Embryonic facial prominence (tissue), 1 donor: ENCODE data around the gene OSM.

Experiments used
- DNase-seq: peaks from one replicate; pipeline ENCODE4 v3.0.0-alpha.2; 2016; ENCODE audit errors: extremely low spot score

Gene OSM

DNA sequence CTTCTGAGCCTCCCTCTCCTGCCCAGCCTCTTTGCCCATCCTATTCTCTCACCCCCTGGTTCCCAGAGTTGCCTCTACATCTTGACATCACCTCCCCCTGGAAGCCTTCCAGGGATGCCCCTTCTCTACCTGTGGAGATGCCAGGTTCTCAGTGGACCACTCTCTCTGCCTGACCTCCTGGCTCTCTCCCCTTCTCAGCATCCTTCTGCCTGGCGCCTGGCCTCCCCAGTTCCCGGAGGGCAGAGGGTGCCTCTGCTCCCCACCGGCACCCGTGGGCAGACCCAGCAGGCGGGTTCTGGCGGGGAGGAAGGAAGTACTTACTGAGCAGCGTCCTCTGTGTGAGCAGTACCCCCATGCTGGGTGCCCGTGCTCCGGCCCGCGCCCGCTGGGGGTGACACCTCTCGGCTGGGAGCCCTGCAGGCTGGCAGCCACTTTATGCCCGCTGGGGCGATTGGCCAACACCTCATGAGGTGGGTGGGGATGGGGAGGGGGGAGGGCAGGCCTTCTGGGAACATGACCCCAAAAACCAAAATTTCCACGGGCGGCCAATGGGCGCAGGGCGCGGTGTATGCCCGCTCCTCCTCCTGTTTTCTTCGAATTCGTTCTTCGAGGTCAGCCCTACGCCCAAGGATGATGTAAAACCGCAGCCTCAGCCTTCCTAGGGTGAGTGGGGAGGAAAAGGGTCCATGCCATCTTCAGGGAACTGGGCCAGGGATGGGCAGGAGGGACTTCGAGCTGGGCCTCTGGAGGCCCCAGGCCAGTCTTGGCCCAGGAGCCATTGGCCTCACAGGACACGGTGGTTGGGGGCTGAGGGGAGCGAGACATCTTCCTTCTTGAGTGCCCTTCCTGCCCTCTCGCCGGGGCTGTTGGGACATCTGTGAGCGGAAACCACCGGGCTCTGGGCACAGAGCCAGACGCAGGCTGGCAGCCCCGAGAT, at the start of gene OSM:
Gene OSM (minus strand): TSS at position 407 of the 937 bp plus-strand sequence. CDS start 52 bp downstream, at position 355.
- DNase-seq, result no peak

DNA sequence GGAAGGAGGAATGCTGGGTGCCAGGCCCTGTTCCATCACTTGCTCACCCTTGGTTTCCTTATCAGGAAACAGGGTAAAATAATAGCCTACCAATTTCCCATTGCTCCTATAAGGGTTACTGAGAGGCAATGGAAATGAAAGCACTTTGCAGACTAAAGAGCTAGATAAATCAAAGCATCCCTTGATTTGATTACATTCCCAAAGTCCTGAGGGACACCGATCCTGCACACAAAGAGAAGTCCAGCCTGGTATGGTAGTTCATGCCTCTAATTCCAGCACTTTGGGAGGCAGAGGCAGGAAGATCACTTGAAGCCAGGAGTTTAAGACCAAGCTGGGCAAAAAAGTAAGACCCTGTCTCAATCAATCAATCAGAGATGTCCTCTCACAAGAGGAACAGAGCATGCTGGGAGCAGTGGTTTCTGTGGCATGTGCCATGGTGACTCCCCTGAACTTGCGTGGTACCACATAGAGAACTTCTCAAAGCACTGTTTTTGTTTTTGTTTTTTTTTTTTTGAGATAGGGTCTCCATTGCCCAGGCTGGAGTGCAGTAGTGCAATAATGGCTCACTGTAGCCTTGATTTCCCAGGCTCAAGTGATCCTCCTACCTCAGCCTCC, 49.4 kb upstream of the OSM start:
- no peak for DNase-seq

DNA sequence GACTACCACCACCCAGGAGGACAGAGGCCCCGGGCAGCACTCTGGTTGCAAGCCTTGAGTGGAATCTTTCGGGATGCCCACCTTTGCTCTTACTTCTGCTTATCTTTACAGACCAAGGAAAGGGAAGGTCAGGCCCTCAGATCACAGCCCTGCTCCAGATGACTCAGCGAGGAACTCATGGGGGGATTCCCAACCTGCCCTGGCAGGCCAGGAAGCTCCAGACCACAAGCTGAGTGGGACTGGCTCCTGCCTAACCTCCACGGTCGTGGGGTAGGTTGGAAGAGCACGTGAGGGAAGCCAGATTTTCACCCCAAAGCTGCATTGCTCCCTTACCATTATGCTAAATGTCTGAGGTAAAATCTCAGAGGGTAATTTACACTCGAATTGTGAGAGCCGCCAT, 48.3 kb upstream of the OSM start:
- no peak for DNase-seq

DNA sequence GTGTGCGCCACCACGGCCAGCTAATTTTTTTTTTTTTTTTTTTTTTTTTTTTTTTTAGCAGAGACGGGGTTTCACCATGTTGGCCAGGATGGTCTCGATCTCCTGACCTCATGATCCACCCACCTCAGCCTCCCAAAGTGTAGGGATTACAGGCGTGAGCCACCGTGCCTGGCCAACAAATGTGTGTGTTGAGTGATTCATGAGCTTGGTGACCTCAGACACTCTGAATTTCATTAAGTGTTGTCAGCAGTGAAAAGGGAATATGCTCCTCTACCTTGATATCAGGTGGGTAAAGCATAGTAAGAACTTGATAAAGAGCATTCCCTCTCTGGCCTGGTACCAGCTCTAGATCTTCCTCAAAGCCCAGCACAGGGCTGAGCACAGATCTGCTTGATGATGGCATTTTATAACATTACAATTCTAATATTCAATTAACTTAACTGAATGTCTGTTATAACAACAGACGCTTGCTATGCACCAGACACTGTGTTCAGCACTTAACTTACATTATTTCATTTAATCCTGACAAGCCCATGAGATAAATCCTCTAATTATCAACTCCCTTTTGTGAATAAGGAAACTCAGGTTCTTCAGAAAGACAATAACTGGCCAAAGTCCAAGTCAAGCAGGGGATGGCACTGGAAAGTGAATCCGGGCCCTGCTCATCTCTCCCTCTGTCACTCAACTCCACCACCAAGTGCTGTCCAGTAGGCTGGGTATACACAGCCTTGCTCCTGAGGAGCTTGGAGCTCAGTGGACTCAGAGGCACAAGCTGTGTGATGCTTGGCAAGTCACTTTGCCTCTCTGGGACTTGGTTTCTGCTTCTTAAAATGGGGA, 47.1 kb upstream of the OSM start:
- DNase-seq, result no peak

DNA sequence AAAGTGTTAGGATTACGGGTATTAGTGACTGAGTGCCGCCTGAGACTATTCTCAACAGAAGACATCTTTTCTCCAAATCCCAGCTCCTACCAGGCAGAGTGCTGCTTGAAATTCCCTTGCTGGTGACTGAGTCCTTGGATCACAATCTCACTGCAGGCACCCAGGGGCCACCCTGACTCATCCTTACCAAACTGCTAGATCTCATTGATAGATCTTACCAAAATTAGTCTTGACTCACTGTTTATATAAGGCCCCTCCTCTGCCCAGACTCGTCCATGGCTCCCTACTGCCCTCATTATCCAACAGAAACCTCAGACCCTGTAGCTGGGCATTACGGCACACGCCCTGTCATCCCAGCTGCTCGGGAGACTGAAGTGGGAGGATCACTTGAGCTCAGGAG, 45.4 kb upstream of the OSM start:
- no peak for DNase-seq

DNA sequence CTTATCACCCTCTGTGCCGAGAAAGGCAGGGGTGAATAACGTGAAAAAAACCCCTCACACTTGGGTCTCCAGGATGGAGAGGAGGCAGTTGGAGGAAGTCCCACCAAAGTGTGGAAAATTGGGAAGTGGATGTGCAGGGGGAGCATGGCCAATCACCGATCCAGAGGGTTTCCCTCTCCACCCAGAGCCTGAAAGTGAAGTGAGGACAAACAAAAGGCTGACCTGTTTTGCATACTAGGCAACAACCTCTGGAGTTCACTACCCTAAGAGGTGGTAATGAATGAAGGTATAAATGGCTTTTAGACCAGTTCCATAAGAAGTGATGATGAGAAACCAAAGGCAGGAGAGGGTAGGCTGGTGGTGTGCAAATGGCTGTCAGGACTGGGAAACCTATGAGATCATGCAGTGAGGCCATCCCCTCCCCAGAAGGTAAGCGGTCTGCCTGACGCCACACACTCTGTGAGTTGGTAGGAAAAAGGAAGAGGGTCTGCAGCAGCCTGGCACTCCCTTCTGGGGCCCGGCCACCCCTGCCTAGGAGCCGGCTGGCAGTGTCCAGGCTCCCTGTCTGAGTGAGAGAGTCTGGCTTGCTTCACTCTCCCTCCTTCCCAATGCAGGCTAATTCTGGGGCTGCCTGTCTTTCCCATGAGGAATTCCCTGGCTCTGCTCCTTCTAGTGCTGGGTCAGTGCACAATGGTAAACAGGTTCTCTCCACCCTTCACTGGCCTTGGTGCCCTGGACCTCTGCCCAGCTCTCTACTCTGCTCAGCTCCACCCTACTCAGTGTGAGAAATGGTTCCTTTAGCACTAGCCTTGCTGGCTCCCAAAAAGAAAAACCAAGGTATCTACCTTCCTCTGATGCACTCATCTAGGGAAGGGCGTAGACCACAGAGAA, 44.5 kb upstream of the OSM start:
- no peak for DNase-seq

DNA sequence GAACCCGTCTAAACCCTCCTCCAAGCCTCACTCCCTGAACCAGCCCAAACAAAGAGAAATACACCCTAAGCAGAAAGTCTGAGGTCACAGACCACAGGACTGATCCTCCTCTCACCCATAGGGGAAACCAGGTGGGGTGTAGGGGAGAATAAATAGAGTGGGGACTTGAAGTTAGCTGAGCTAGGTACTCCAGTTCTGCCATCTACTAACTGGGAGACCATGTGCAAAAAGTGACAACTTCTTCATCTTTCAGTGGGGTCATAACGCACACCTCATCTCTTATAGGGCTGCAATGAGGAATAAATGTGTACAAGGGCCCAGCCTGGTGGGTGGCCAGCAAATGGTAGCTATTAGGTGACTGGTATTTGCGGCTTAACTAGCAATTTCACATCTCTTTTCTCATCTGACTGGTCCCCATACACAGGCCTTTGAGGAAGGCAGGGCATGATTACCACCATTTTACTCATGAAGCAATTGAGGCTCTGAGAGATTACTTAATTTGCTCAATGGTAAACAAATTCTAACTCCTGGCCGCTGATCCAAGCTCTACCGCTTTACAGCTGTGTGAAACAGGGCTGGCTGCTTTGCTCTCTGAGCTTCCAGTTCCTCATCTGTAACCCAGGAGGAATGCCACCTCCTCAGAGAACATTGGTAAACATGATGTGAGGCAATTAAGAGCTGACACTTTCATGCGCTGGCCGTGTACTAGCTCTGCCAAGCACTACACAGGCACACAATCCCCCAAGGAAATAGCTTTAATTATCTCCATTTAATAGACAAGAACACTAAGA, 43.5 kb upstream of the OSM start:
- no peak for DNase-seq

DNA sequence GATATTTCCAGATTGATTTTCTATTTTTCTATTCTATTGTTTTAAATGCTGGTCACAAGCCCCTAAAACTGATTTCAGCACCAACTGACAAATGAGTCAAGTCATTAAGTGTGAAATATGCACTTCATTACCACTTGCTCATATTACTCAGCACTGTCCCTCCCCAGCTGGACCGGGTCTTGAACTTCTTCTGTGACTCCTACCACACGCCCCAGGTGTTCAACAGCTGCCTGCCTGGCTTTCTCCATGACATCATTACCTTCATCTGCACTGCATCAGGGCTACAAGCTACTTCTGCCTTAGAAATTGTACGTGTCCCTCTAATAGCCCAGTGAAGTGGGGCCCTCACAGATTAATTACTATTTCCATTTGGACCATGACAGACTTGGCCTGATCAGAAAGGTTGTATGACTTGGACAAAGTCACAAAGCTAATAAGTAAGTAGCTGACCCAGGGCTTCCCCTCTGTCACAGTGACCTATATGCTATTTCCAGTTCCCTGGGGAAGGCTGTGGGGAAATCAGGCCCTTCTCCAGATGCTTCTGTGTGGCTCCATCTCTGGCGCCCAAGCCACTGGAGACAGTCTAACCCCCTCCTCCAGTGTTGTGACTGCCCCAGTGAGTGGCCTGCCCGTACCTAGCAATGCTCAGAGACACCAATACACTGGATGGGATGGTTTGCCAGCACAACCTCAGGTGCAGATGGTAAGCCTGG, 42.0 kb upstream of the OSM start:
- DNase-seq, result no peak

DNA sequence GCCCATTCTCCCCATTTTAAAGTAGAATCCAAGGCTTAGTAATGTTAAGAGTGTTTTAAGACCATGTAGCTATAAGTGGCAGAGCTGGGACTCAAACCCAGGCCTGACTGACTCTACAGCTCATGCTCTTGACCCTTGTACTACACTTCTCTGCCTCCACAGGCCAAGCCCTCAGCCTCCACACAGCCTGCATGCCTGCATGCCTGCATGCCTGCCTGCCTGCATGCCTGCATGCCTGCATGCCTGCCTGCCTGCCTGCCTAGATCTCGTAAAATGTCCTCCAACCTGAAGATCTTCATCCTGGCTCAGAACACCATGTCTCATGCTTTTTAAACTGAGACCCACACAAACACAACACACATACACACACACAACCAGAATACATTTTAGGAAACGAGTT, 41.4 kb upstream of the OSM start:
- DNase-seq, result no peak

DNA sequence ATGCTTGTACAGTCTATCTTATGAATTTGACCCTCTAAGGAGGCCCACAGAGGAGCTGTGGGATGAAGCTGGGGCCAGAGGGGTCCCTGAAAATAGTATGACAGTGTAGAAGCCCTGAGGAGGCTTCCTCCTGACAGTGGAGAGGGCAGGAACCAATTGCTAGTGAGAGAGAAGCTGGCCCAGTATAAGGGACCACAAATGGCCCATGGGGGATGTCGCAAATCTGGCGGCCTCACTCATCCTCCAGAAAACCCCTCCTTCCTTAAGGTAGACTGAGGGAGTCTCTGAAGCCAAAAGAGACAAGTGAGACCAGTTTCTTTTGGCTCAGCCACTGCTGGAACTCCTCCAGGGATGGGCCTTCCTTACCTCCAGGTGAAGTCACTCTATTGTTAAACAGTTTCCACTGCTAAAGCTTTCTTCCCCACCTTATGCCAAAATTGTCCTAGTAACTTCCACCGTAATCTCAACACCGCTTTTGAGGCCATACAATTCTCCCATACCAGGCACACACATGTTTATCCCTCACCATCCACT, 40.5 kb upstream of the OSM start:
- no peak for DNase-seq

DNA sequence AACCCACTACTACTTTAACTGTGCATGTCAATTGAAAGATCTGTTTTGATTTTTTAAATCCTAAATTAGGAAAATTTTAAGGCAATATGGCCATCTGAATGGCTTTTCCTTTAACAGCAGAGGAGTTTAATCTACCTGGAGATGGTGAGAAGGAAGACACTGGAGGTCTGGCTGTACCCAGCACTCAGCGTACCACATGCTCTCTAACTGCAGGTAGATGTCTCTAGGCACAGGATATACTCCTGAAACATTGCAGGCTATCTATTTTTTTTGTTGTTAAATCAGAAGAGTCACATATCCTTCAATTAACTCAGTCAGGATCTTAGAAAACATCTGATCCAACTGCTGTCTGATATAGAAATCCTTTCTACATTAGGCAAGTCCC, 40.0 kb upstream of the OSM start:
- DNase-seq, result no peak

DNA sequence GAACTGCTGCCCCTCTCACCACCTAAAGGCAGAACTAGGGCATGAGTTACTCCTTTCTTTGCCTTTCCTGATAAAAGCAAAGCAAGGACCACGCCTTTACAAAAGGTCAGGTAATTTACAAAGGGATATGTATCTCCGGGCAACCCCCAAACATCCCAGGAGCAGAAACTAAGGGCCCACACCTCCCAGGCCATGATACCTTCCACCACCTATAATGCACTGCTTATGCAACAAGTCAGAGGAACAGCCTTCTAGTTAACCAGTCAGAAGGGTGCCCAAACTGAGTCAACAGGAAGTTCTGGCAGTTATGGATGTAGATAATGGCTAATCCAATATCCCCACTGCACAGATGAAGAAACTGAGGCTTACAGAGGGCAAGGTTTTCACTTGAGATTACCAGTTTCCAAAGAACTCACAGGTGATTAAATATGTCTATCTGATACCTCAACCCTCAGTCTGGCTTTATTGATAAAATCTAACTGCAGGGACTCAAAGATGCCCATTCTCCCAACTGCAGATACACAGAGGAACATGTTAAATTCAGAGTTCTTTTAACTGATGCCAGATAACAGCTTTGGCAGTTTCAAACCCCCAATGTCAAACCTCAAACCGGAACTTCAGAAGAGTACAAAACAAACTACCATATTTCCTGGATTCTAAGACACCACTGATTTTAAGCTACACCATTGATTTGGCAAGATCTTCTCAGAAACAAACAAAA, 39.4 kb upstream of the OSM start:
- no peak for DNase-seq

DNA sequence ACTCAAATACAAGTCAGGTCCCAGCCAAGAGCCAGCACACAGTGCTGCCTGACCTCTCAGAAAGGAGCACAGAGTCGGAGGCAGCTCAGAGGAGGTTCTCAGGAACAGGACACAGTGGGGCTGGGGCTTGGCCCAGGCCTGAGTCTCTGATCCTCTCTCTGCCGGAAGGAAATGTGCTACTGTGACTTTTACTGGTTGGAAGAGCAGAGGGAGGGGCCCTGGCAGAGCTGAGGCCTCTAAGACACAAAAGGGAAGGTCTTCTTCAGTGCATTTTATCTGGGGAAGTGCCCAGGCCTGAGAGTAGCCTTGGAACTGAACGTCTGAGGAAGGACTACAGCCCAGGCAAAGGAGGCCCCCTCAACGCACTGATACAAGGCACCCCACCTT, 38.9 kb upstream of the OSM start:
- DNase-seq, result no peak

DNA sequence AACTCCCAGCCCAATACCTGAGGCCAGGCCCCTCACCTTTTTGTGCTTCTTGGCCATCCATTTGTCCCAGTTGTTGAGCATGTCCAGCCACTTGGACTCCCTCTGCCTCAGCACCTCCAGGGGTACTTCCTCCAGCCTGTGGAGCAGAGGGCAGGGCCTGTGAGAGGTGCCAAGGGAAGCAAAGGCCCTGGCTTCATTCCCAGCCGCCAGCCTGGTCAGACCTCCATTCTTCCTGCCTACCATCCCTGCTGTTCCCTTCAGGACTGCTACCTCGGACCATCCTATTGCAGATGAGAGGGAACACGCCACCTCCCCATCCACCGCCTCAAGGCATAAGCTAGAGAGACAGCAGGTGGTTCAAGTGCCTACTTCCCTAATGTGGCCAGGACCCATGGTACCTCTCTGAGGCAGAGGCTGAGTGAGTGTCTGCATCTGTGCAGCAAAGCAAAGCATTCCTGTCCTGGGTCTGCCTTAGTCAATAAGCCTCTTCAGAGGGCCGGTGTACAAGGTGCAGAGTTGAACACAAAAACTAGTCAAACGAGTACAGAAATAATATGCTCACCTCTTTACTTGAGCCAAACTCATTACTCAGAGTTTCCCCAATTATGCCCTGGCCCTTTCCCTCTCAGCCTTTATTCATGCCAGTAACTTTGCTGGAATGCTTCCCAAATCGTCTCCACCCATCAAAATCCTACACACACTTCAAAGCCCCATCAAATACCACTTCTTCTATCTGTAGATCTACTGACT, 38.0 kb upstream of the OSM start:
- DNase-seq, result no peak

DNA sequence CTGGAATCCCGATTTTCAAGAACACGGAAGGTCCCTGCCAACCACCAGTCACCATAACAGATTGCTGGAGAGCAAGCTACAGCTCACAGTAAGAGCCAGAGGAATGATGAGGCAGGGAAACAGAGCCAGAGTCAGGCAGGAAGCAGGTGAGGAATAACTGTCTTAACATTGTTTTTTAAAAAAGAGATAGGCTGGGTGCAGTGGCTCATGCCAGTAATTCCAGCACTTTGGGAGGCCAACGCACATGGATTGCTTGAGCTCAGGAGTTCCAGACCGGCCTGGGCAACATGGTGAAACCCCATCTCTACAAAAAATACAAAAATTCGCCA, 36.1 kb upstream of the OSM start:
- DNase-seq, result no peak

DNA sequence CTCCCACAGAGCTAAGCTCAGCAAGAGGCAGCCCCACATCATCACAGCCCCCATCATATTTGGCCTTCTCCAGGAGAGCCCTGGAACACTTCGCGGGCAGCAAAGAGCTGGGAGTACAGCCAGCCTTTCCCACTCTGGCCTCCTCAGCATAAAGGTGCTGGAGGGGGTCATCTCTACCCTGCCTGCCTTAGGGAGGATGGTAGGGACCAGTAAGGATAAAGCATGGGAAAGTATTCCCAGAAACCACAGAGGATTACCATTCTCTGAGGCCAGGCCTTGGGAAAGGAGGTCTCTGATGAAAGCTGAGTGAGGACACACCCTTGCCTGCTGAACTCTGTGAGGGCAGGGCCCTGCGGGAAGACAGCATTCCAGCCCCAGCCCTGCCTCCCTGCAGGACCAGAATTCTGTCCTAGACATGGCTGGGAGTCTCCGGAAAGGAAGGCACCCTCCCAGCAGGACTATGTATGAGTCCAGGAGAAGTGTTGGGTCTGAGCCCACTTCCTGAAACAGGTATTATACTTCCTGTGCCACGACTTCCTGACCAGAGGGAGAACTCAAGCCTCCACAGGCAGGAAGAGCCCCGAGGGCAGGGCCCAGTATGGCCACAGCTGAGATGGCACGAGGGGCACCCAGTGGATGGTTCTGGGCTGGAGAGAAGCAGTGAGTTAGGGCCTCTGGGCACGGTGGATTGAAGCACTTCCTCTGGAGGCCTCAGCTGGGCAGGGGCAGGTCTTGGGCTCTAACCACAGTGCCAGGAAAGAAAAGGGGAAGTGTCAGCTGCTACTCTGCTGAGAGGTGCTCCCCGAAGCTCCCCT, 35.6 kb upstream of the OSM start:
- DNase-seq, result no peak

DNA sequence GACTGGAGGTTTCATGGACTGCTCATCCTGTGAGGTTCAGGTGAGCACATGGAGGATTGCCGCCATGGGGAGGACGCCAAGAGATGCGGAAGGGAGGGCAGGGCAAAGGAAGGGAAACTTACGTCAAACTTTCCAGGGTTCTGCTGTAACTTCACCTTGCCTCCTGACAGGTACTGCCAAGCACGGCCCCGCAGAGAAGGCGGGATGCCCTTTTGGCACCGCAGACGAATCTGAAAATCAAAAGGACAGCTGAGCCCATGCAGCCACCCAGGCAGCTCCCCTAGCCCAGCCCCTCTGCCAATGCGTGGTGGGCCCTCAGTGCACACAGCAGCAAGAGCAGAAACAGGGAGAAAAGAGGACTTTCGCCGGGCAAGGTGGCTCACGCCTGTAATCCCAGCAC, 32.7 kb upstream of the OSM start:
- DNase-seq, result no peak
